Mesenchymal stem cell (in vitro differentiated cells and primary cell): ENCODE measurements around the gene DLGAP3.
"Not testable (repeated sequence)": the region's sequence is repeated elsewhere in the genome, so short reads cannot be mapped to it uniquely, and the experiment has no call there.

Experiments used
- DNase-seq: peaks from one replicate; pipeline ENCODE4 v3.0.0-alpha.2; 2013
- H2AFZ ChIP-seq: one replicate; pipeline ENCODE4 v1.6.1; 2013; ENCODE audit warnings: low read depth, mild to moderate bottlenecking, control low read depth, inconsistent platforms, low read length, moderate library complexity
- H2AK5ac ChIP-seq: 2 replicates; pipeline ENCODE4 v1.6.1; 2013; ENCODE audit warnings: low read length, moderate library complexity, mild to moderate bottlenecking, inconsistent platforms; ENCODE audit not compliant: severe bottlenecking
- H2BK120ac ChIP-seq: one replicate; pipeline ENCODE4 v1.6.1; 2013; ENCODE audit warnings: low read depth, mild to moderate bottlenecking, inconsistent platforms, low read length, moderate library complexity
- H2BK12ac ChIP-seq, 2 experiments: one replicate each; pipeline ENCODE4 v1.6.1; 2013; ENCODE audit warnings: inconsistent platforms in 2 of 2, low read length in 2 of 2, mild to moderate bottlenecking in 2 of 2, moderate library complexity in 2 of 2, control low read depth in 1 of 2
- H2BK15ac ChIP-seq: one replicate; pipeline ENCODE4 v1.6.1; 2013; ENCODE audit warnings: mild to moderate bottlenecking, low read depth, inconsistent platforms; ENCODE audit not compliant: poor library complexity, severe bottlenecking
- H2BK5ac ChIP-seq: 2 replicates; pipeline ENCODE4 v1.6.1; 2013; ENCODE audit warnings: low read depth, mild to moderate bottlenecking, low read length, control low read depth, inconsistent platforms; ENCODE audit not compliant: poor library complexity, severe bottlenecking
- H3K14ac ChIP-seq, 2 experiments: one replicate each; pipeline ENCODE4 v1.6.1; 2013; ENCODE audit warnings: inconsistent platforms in 2 of 2, low read length in 2 of 2, control low read depth in 1 of 2, mild to moderate bottlenecking in 1 of 2, moderate library complexity in 1 of 2
- H3K18ac ChIP-seq, 2 experiments: one replicate each; pipeline ENCODE4 v1.6.1; 2013; ENCODE audit warnings: inconsistent platforms in 2 of 2, low read length in 2 of 2, control low read depth in 1 of 2, low read depth in 1 of 2, mild to moderate bottlenecking in 1 of 2
- H3K23ac ChIP-seq, 2 experiments: one replicate each; pipeline ENCODE4 v1.6.1; 2013; ENCODE audit warnings: inconsistent platforms in 2 of 2, low read length in 2 of 2, mild to moderate bottlenecking in 2 of 2, moderate library complexity in 2 of 2, control low read depth in 1 of 2
- H3K27ac ChIP-seq: 2 replicates; pipeline ENCODE4 v1.5.1; 2013; ENCODE audit warnings: mild to moderate bottlenecking, moderate library complexity, low read length, control low read depth, inconsistent platforms; ENCODE audit not compliant: poor library complexity, severe bottlenecking
- H3K27me3 ChIP-seq, 2 experiments: 2 replicates each; pipeline versions ENCODE4 v1.6.1 to v1.7.0; 2013; ENCODE audit warnings: low read length in 2 of 2, mild to moderate bottlenecking in 2 of 2, moderate library complexity in 2 of 2, control low read depth in 1 of 2, inconsistent platforms in 1 of 2; ENCODE audit not compliant: control insufficient read depth in 1 of 2, insufficient read depth in 1 of 2
- H3K36me3 ChIP-seq, 2 experiments: 2 replicates each; pipeline versions ENCODE4 v1.6.1 to v1.7.0; 2013; ENCODE audit warnings: low read length in 2 of 2, control low read depth in 1 of 2, inconsistent platforms in 1 of 2, low read depth in 1 of 2, mild to moderate bottlenecking in 1 of 2; ENCODE audit not compliant: insufficient read depth in 2 of 2, control insufficient read depth in 1 of 2
- H3K4ac ChIP-seq, 2 experiments: one replicate each; pipeline ENCODE4 v1.6.1; 2013; ENCODE audit warnings: inconsistent platforms in 2 of 2, low read length in 2 of 2, mild to moderate bottlenecking in 2 of 2, moderate library complexity in 2 of 2, control low read depth in 1 of 2, low read depth in 1 of 2
- H3K4me1 ChIP-seq: 2 replicates; pipeline ENCODE4 v1.6.1; 2013; ENCODE audit warnings: low read depth, low read length, control low read depth; ENCODE audit not compliant: control insufficient read depth, insufficient read depth
- H3K4me2 ChIP-seq: 2 replicates; pipeline ENCODE4 v1.6.1; 2013; ENCODE audit warnings: low read length, mild to moderate bottlenecking, inconsistent platforms; ENCODE audit not compliant: poor library complexity, severe bottlenecking
- H3K4me3 ChIP-seq, 2 experiments: 2 replicates each; pipeline versions ENCODE4 v1.5.1 to v1.7.0; 2013; ENCODE audit warnings: low read length in 2 of 2, mild to moderate bottlenecking in 2 of 2, control low read depth in 1 of 2, low read depth in 1 of 2; ENCODE audit not compliant: insufficient read depth in 1 of 2
- H3K79me1 ChIP-seq: replicated peaks from 2 replicates; pipeline ENCODE4 v1.6.1; 2013; ENCODE audit warnings: mild to moderate bottlenecking, control low read depth, low read length, inconsistent platforms; ENCODE audit not compliant: poor library complexity, severe bottlenecking
- H3K9ac ChIP-seq: 2 replicates; pipeline ENCODE4 v1.7.0; 2013; ENCODE audit warnings: mild to moderate bottlenecking, low read length, moderate library complexity
- H3K9me3 ChIP-seq: 2 replicates; pipeline ENCODE4 v1.7.0; 2013; ENCODE audit warnings: mild to moderate bottlenecking, low read length; ENCODE audit not compliant: control insufficient read depth
- H4K8ac ChIP-seq: one replicate; pipeline ENCODE4 v1.6.1; 2013; ENCODE audit warnings: inconsistent platforms, mild to moderate bottlenecking, low read length, moderate library complexity
- H4K91ac ChIP-seq: one replicate; pipeline ENCODE4 v1.6.1; 2013; ENCODE audit warnings: mild to moderate bottlenecking, low read length, inconsistent platforms
- whole genome bisulfite sequencing: methylation state at CpG from one replicate; pipeline ENCODE4 v1.1.7; 2013; ENCODE audit warnings: mixed read lengths; 5-methylcytosine and 5-hydroxymethylcytosine counted together

Gene DLGAP3

GRCh38 chr1:34825455-34826091 lies 103.9 kb downstream of the DLGAP3 start:
- H3K18ac ChIP-seq = no peak overlapping the region
- no peak for DNase-seq
- no peak overlapping the region for H3K4me3 ChIP-seq
- no peak overlapping the region for H2AFZ ChIP-seq
- H4K91ac ChIP-seq = peak overlapping the region; percentile 35
- no peak overlapping the region for H2BK120ac ChIP-seq
- H4K8ac ChIP-seq = no peak overlapping the region
- no peak overlapping the region for H2BK15ac ChIP-seq
- H3K79me1 ChIP-seq = no peaks in the 10 kb centered on the region
- WGBS = 82% methylated on average over 9 of the region's 11 CpGs
- H3K14ac ChIP-seq = no peak overlapping the region
- H3K36me3 ChIP-seq = peaks cover 0 to 2% of the 10 kb centered on the region in 2 experiments
- H3K4me2 ChIP-seq = no peak overlapping the region
- no peak overlapping the region for H3K27ac ChIP-seq
- H3K4ac ChIP-seq = no peak overlapping the region
- H3K27me3 ChIP-seq = peaks cover 0 to 15% of the 10 kb centered on the region in 2 experiments
- no peak overlapping the region for H3K23ac ChIP-seq
- no peak overlapping the region for H2BK5ac ChIP-seq
- H3K9me3 ChIP-seq = no peaks in the 10 kb centered on the region
- H2BK12ac ChIP-seq = no peak overlapping the region
- no peak overlapping the region for H2AK5ac ChIP-seq
- H3K4me1 ChIP-seq = no peaks in the 10 kb centered on the region
- H3K9ac ChIP-seq = no peak overlapping the region

GRCh38 chr1:34824817-34825454 lies 104.5 kb downstream of the DLGAP3 start:
- Histone ChIP-seq H3K36me3 (peaks cover 0 to 2% of the 10 kb centered on the region in 2 experiments), H3K14ac (no peak overlapping the region), H2BK5ac (no peak overlapping the region), H2BK120ac (no peak overlapping the region), H3K27ac (no peak overlapping the region), H4K91ac (peak overlapping the region; percentile 35), H3K79me1 (no peaks in the 10 kb centered on the region), H2AFZ (no peak overlapping the region), H3K4me2 (no peak overlapping the region), H3K4ac (no peak overlapping the region), H3K18ac (no peak overlapping the region), H3K4me3 (no peak overlapping the region), H3K23ac (no peak overlapping the region), H3K9me3 (no peaks in the 10 kb centered on the region), H3K27me3 (peaks cover 0 to 15% of the 10 kb centered on the region in 2 experiments), H4K8ac (peak overlapping the region; percentile 24), H3K9ac (no peak overlapping the region), H2BK15ac (no peak overlapping the region), H2AK5ac (no peak overlapping the region), H2BK12ac (no peak overlapping the region), H3K4me1 (no peaks in the 10 kb centered on the region)
- WGBS = 89% methylated on average over 1 of the region's 3 CpGs
- DNase-seq = no peak

DNA sequence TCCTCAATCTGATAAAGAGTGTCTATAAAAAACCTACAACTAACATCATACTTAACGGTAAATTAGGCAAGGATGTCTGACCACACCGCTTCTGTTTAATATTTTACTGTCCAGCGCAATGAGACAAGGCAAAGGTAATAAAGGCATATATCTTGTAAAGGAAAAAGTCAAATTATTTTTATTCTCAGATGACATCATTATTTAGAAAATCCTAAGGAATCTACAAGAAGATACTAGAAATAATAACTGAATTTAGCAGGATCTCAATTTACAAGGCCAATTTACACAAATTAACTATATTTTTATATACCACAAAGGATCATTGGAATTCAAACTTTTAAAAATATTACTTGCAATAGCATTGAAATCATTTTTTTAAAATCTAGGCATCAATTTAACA lies 107.2 kb downstream of the DLGAP3 start:
- H4K91ac ChIP-seq = no peak overlapping the region
- no peak overlapping the region for H3K4me2 ChIP-seq
- H4K8ac ChIP-seq = no peak overlapping the region
- H3K4ac ChIP-seq = no peak overlapping the region
- no peak overlapping the region for H3K18ac ChIP-seq
- H3K14ac ChIP-seq = no peak overlapping the region
- H2BK5ac ChIP-seq = no peak overlapping the region
- no peak overlapping the region for H2BK12ac ChIP-seq
- H3K23ac ChIP-seq = no peak overlapping the region
- no peak for DNase-seq
- H3K4me3 ChIP-seq = no peak overlapping the region
- no peak overlapping the region for H3K9ac ChIP-seq
- peaks cover 0 to 2% of the 10 kb centered on the region in 2 experiments for H3K36me3 ChIP-seq
- H2BK15ac ChIP-seq = no peak overlapping the region
- no peak overlapping the region for H2AFZ ChIP-seq
- no peaks in the 10 kb centered on the region for H3K79me1 ChIP-seq
- no peaks in the 10 kb centered on the region for H3K9me3 ChIP-seq
- no peak overlapping the region for H3K27ac ChIP-seq
- 100% methylated on average over 1 of the region's 3 CpGs for WGBS
- H3K4me1 ChIP-seq = no peaks in the 10 kb centered on the region
- H2BK120ac ChIP-seq = no peak overlapping the region
- H2AK5ac ChIP-seq = no peak overlapping the region
- H3K27me3 ChIP-seq = peaks cover 0 to 6% of the 10 kb centered on the region in 2 experiments

DNA sequence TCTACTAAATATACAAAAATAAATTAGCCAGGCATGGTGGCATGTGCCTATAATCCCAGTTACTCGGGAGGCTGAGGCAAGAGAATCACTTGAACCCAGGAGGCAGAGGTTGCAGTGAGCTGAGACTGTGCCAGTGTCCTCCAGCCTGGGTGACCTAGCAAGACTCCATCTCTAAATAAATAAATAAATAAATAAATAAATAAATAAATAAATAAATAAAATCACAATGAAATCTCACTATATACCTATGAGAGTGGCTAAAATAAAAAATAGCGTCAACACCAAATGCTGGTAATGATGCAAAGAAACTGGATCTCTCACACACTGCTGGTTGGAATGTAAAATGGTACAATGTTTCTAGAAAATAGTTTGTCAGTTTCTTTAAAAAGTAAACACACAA lies 110.6 kb downstream of the DLGAP3 start:
- H3K9ac ChIP-seq, DNase-seq, H2BK12ac ChIP-seq, H2AFZ ChIP-seq, H4K8ac ChIP-seq, H3K18ac ChIP-seq, H2BK5ac ChIP-seq, H3K27ac ChIP-seq, H2BK120ac ChIP-seq, H4K91ac ChIP-seq, H3K4ac ChIP-seq, H3K4me2 ChIP-seq, H2BK15ac ChIP-seq, H3K9me3 ChIP-seq, H3K36me3 ChIP-seq, H3K79me1 ChIP-seq, H3K4me3 ChIP-seq, H3K14ac ChIP-seq, H3K27me3 ChIP-seq, H2AK5ac ChIP-seq, H3K4me1 ChIP-seq, H3K23ac ChIP-seq: not testable (repeated sequence)
- 50% methylated on average over 1 of the region's 2 CpGs for WGBS
